ENCODE data around the gene RPL13. TPM values are rescaled to one million over a fixed set of nuclear protein-coding genes. Genes with fewer than 3 reads are reported as not detected.

RPL13 gene
- total RNA-seq, 1 donor from 2014 or later: 2,070 TPM

DNA sequence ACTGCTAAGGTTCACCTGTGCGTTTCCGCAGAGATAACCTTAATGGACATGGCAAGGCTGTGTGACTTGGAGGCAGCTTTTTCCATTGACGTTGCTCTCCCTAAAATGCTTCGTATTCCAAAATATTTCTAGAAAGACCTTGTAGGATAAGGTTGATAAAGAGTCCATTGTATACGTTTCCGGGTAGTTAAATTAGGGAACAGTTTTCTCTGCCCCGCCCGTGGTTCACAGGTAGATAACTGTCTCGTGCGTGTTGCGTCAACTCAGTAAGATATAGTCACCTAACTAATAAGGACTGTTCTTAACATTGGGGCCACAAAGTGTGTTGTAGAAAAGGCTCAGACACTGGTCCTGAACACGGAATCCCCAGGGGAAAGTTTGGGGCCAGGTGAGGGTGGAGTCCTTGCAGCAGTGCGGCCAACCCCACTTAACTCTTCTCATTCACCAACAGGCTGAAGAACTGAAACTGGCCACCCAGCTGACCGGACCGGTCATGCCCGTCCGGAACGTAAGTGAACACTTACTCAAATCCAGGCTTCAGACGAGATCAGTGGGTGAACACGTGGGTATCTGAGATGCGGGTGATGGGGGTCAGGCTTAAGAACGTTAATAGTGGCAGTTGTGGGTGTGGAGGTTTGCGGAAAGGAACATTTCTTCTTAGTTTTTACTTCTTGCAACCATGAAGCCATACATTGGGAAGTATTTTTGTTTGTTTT, 1.6 kb downstream of the RPL13 start:
- peak overlapping the region; percentile 96 for H3K4me3 Mint-ChIP-seq (ENCODE audit: unreplicated experiment)
- no peak for DNase-seq (ENCODE audit: low spot score)
- peaks cover 15% of the 10 kb centered on the region for H3K27me3 Mint-ChIP-seq (ENCODE audit: unreplicated experiment)
- peaks cover 41% of the 10 kb centered on the region for H3K36me3 Mint-ChIP-seq (ENCODE audit: low read depth, unreplicated experiment)
- H3K27ac Mint-ChIP-seq (ENCODE audit: unreplicated experiment): peak overlapping the region; percentile 62
- no peaks in the 10 kb centered on the region for H3K9me3 Mint-ChIP-seq (ENCODE audit: unreplicated experiment)
- TF ChIP-seq, protein P1, sequence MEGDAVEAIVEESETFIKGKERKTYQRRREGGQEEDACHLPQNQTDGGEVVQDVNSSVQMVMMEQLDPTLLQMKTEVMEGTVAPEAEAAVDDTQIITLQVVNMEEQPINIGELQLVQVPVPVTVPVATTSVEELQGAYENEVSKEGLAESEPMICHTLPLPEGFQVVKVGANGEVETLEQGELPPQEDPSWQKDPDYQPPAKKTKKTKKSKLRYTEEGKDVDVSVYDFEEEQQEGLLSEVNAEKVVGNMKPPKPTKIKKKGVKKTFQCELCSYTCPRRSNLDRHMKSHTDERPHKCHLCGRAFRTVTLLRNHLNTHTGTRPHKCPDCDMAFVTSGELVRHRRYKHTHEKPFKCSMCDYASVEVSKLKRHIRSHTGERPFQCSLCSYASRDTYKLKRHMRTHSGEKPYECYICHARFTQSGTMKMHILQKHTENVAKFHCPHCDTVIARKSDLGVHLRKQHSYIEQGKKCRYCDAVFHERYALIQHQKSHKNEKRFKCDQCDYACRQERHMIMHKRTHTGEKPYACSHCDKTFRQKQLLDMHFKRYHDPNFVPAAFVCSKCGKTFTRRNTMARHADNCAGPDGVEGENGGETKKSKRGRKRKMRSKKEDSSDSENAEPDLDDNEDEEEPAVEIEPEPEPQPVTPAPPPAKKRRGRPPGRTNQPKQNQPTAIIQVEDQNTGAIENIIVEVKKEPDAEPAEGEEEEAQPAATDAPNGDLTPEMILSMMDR (IDR thresholded peaks at IDR 0.05; ENCODE audit: unreplicated experiment): no peak
- H3K4me1 Mint-ChIP-seq (ENCODE audit: unreplicated experiment): peaks cover 40% of the 10 kb centered on the region

DNA sequence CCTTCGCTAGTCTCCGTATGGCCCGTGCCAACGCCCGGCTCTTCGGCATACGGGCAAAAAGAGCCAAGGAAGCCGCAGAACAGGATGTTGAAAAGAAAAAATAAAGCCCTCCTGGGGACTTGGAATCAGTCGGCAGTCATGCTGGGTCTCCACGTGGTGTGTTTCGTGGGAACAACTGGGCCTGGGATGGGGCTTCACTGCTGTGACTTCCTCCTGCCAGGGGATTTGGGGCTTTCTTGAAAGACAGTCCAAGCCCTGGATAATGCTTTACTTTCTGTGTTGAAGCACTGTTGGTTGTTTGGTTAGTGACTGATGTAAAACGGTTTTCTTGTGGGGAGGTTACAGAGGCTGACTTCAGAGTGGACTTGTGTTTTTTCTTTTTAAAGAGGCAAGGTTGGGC, 2.5 kb downstream of the RPL13 start:
- H3K36me3 Mint-ChIP-seq (ENCODE audit: low read depth, unreplicated experiment): peaks cover 39% of the 10 kb centered on the region
- peaks cover 40% of the 10 kb centered on the region for H3K4me1 Mint-ChIP-seq (ENCODE audit: unreplicated experiment)
- peak overlapping the region; percentile 96 for H3K4me3 Mint-ChIP-seq (ENCODE audit: unreplicated experiment)

DNA sequence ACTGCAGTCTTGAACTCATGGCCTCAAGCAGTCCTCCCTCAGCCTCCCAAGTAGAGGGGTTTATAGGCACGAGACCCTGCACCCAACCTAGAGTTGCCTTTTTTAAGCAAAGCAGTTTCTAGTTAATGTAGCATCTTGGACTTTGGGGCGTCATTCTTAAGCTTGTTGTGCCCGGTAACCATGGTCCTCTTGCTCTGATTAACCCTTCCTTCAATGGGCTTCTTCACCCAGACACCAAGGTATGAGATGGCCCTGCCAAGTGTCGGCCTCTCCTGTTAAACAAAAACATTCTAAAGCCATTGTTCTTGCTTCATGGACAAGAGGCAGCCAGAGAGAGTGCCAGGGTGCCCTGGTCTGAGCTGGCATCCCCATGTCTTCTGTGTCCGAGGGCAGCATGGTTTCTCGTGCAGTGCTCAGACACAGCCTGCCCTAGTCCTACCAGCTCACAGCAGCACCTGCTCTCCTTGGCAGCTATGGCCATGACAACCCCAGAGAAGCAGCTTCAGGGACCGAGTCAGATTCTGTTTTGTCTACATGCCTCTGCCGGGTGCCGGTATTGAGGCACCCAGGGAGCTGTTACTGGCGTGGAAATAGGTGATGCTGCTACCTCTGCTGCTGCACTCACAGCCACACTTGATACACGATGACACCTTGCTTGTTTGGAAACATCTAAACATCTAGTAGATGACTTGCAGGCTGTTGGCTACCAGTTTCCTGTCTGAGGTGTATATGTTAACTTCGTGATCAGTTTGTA, 3.3 kb downstream of the RPL13 start:
- no peak for DNase-seq (ENCODE audit: low spot score)
- H3K36me3 Mint-ChIP-seq (ENCODE audit: low read depth, unreplicated experiment): peaks cover 39% of the 10 kb centered on the region
- H3K4me3 Mint-ChIP-seq (ENCODE audit: unreplicated experiment): peak overlapping the region; percentile 77
- H3K4me1 Mint-ChIP-seq (ENCODE audit: unreplicated experiment): peaks cover 40% of the 10 kb centered on the region
- peaks cover 15% of the 10 kb centered on the region for H3K27me3 Mint-ChIP-seq (ENCODE audit: unreplicated experiment)
- TF ChIP-seq, protein P1 (IDR thresholded peaks at IDR 0.05; ENCODE audit: unreplicated experiment): no peak
- H3K27ac Mint-ChIP-seq (ENCODE audit: unreplicated experiment): no peak overlapping the region
- H3K9me3 Mint-ChIP-seq (ENCODE audit: unreplicated experiment): no peaks in the 10 kb centered on the region

More for the DNA sequence above, 2.5 kb downstream of the RPL13 start:
- DNase-seq (ENCODE audit: low spot score): no peak
- H3K27me3 Mint-ChIP-seq (ENCODE audit: unreplicated experiment): peaks cover 13% of the 10 kb centered on the region
- H3K27ac Mint-ChIP-seq (ENCODE audit: unreplicated experiment): no peak overlapping the region
- TF ChIP-seq, protein P1 (IDR thresholded peaks at IDR 0.05; ENCODE audit: unreplicated experiment): no peak
- no peaks in the 10 kb centered on the region for H3K9me3 Mint-ChIP-seq (ENCODE audit: unreplicated experiment)

DNA sequence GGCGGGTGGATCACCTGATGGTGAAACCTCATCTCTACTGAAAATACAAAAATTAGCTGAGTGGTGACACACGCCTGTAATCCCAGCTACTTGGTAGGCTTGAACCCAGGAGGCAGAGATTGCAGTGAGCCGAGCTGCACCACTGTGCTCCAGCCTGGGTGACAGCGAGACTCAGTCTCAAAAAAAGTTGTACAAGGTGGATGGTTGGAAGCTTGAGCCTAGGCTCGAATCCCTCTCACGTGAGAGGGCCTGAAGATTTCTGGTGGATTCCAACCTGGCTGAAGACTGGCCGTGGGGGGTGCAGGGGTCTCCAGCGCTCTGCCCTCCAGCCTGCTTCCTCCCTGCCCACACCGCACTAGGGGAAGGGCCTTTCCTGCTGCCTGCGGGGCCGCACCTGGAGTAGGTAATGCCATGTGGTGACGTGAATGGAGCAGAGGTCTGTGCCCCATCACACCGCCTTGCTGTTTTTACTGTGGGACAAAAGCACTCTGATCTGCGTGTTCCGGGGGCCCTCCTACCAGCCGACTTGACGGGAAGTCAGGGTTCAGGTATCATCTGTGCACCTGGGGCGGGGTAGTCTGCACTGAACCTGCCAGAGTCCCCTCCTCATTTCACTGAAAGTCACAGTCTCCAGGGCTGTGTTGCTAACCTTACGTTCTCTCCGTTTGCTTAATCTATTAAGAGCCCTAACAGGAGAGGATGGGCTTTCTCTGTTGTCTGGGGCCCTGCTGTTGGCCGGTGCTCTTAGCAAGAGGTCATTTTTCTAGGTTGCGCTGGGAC, 4.2 kb downstream of the RPL13 start:
- TF ChIP-seq, protein P1 (IDR thresholded peaks at IDR 0.05; ENCODE audit: unreplicated experiment): no peak
- H3K4me1 Mint-ChIP-seq (ENCODE audit: unreplicated experiment): peaks cover 38% of the 10 kb centered on the region
- H3K36me3 Mint-ChIP-seq (ENCODE audit: low read depth, unreplicated experiment): peaks cover 36% of the 10 kb centered on the region
- H3K9me3 Mint-ChIP-seq (ENCODE audit: unreplicated experiment): no peaks in the 10 kb centered on the region
- H3K27me3 Mint-ChIP-seq (ENCODE audit: unreplicated experiment): peaks cover 14% of the 10 kb centered on the region
- DNase-seq (ENCODE audit: low spot score): no peak
- peak overlapping the region; percentile 77 for H3K4me3 Mint-ChIP-seq (ENCODE audit: unreplicated experiment)
- H3K27ac Mint-ChIP-seq (ENCODE audit: unreplicated experiment): no peak overlapping the region
